Measurements from ENCODE around the gene PTMA. TPM values are rescaled to one million over a fixed set of nuclear protein-coding genes. Genes with fewer than 3 reads are reported as not detected.

PTMA gene
- total RNA-seq, 1 experiment from 2014 or later: 1,708 TPM

DNA sequence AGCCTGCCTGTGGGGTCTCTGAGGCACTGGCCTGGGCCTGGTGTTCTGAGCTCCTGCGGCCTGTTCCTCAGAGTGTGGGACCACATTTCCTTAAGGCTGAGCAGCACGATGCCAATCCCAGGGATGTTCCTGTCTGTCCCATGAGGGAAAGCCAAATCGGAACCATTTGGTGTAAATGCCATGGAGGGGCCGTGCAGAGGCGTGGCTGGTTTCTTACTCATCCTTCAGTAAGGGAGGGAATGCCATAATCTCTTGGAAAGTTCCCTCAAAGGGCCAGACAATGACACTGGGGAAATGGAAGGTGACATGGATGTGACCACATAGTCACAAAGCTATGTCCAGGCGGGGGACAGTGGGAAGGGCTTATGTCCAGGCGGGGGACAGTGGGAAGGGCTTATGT, 14.4 kb upstream of the PTMA start:
- DNase-seq (ENCODE audit: low spot score): no peak
- intact Hi-C loops (cut with micrococcal nuclease; ENCODE audit: unreplicated experiment): no loop called here
- POLR2A ChIA-PET (ENCODE audit: low non-redundant PET): no interaction called here
- no peaks in the 10 kb centered on the region for H3K27me3 ChIP-seq (replicated peaks; ENCODE audit: insufficient read depth, low read depth, low read length, poor library complexity)
- CTCF ChIA-PET: interaction anchor here (1.2 kb wide), 1 partner anchor 16 kb away, joined by 4 read pairs; no protein-coding TSS in a partner anchor
- TF ChIP-seq, protein P1, sequence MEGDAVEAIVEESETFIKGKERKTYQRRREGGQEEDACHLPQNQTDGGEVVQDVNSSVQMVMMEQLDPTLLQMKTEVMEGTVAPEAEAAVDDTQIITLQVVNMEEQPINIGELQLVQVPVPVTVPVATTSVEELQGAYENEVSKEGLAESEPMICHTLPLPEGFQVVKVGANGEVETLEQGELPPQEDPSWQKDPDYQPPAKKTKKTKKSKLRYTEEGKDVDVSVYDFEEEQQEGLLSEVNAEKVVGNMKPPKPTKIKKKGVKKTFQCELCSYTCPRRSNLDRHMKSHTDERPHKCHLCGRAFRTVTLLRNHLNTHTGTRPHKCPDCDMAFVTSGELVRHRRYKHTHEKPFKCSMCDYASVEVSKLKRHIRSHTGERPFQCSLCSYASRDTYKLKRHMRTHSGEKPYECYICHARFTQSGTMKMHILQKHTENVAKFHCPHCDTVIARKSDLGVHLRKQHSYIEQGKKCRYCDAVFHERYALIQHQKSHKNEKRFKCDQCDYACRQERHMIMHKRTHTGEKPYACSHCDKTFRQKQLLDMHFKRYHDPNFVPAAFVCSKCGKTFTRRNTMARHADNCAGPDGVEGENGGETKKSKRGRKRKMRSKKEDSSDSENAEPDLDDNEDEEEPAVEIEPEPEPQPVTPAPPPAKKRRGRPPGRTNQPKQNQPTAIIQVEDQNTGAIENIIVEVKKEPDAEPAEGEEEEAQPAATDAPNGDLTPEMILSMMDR (conservative IDR thresholded peaks at IDR 0.05; ENCODE audit: low read depth, low read length): no peak
- TF ChIP-seq EZH2 (IDR thresholded peaks at IDR 0.05; ENCODE audit: borderline replicate concordance, low read depth, low read length, poor library complexity, severe bottlenecking): no peak
- H3K36me3 ChIP-seq (ENCODE audit: insufficient read depth, low read length, poor library complexity, severe bottlenecking): no peaks in the 10 kb centered on the region
- no peak overlapping the region for H3K4me3 ChIP-seq (ENCODE audit: low read depth, low read length, poor library complexity, severe bottlenecking)
- BruUV-seq (replicated peaks): no TSS peak
- peaks cover 5% of the 10 kb centered on the region for H3K4me1 ChIP-seq (ENCODE audit: insufficient read depth, low read length, poor library complexity, severe bottlenecking)
- no peak overlapping the region for H3K27ac ChIP-seq (ENCODE audit: low read depth, low read length, poor library complexity, severe bottlenecking)
- H3K9me3 ChIP-seq (ENCODE audit: low read depth, low read length, poor library complexity, severe bottlenecking): no peaks in the 10 kb centered on the region

DNA sequence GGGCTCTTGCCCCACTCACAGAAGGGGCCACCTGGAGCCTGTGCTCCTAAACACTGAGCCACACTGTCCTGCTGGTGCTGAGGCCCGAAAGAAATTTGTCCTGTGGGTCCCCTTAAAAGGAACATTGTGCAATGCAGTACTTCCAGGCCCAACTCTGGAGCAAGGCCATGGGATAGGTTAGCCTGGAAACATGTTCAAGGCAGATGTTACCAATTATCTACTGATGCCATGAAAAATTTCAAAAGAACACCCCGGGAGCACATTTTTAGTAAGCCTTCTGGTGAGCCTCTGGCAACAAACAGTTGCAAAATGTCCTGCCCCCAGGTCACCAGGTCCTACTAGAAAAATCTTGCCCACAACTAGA, 12.3 kb upstream of the PTMA start:
- no peak for TF ChIP-seq EZH2 (IDR thresholded peaks at IDR 0.05; ENCODE audit: borderline replicate concordance, low read depth, low read length, poor library complexity, severe bottlenecking)
- TF ChIP-seq, protein P1 (conservative IDR thresholded peaks at IDR 0.05; ENCODE audit: low read depth, low read length): no peak
- H3K9me3 ChIP-seq (ENCODE audit: low read depth, low read length, poor library complexity, severe bottlenecking): no peaks in the 10 kb centered on the region
- ChIA-PET CTCF (interaction anchor here (0.5 kb wide), 1 partner anchor 18 kb away, joined by 3 read pairs; no protein-coding TSS in a partner anchor), POLR2A (ENCODE audit: low non-redundant PET) (interaction anchor here (1.2 kb wide), 1 partner anchor 12 kb away, joined by 3 read pairs; the partner anchor contains the start of gene PTMA)
- H3K36me3 ChIP-seq (ENCODE audit: insufficient read depth, low read length, poor library complexity, severe bottlenecking): no peaks in the 10 kb centered on the region
- H3K4me3 ChIP-seq (ENCODE audit: low read depth, low read length, poor library complexity, severe bottlenecking): no peak overlapping the region
- no TSS peak for BruUV-seq (replicated peaks)
- intact Hi-C loops (cut with micrococcal nuclease; ENCODE audit: unreplicated experiment): no loop called here
- H3K4me1 ChIP-seq (ENCODE audit: insufficient read depth, low read length, poor library complexity, severe bottlenecking): peaks cover 5% of the 10 kb centered on the region
- no peak overlapping the region for H3K27ac ChIP-seq (ENCODE audit: low read depth, low read length, poor library complexity, severe bottlenecking)
- H3K27me3 ChIP-seq (replicated peaks; ENCODE audit: insufficient read depth, low read depth, low read length, poor library complexity): no peaks in the 10 kb centered on the region
- DNase-seq (ENCODE audit: low spot score): no peak

DNA sequence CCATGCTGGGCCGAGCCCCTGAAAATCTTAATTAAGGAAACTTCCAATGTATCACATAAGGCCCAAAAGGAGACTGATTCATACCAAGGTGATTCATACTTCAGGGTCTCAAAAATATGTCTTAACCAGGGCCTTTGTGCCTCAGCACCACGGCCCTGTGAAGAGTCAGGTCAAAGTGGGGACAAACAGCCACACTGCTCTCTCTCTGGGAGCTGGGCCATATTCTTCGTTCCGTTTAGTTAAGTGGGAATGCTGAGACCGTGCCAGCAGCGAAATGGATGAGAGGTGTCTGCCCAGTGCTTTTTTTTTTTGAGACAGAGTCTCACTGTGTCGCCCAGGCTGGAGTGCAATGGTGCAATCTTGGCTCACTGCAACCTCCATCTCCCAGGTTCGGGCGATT, 9.3 kb upstream of the PTMA start:
- no peak for DNase-seq (ENCODE audit: low spot score)
- TF ChIP-seq, protein P1 (conservative IDR thresholded peaks at IDR 0.05; ENCODE audit: low read depth, low read length): no peak
- no peak for TF ChIP-seq EZH2 (IDR thresholded peaks at IDR 0.05; ENCODE audit: borderline replicate concordance, low read depth, low read length, poor library complexity, severe bottlenecking)
- H3K4me3 ChIP-seq (ENCODE audit: low read depth, low read length, poor library complexity, severe bottlenecking): no peak overlapping the region
- no peaks in the 10 kb centered on the region for H3K36me3 ChIP-seq (ENCODE audit: insufficient read depth, low read length, poor library complexity, severe bottlenecking)
- intact Hi-C loops (cut with micrococcal nuclease; ENCODE audit: unreplicated experiment): no loop called here
- CTCF ChIA-PET: no interaction called here
- H3K27me3 ChIP-seq (replicated peaks; ENCODE audit: insufficient read depth, low read depth, low read length, poor library complexity): no peaks in the 10 kb centered on the region
- H3K27ac ChIP-seq (ENCODE audit: low read depth, low read length, poor library complexity, severe bottlenecking): no peak overlapping the region
- no TSS peak for BruUV-seq (replicated peaks)
- peaks cover 17% of the 10 kb centered on the region for H3K4me1 ChIP-seq (ENCODE audit: insufficient read depth, low read length, poor library complexity, severe bottlenecking)
- H3K9me3 ChIP-seq (ENCODE audit: low read depth, low read length, poor library complexity, severe bottlenecking): no peaks in the 10 kb centered on the region
- POLR2A ChIA-PET (ENCODE audit: low non-redundant PET): no interaction called here

Measured in A673 (cell line).